GM23248 (cell line): Measurements from ENCODE around the gene VWA7.

ENCODE experiments used
- EZH2 ChIP-seq: fragments of 200-600 bp; sonication (generic); IDR thresholded peaks from 2 replicates; pipeline ENCODE4 v1.6.1; 2018; ENCODE audit warnings: antibody characterized with exemption, mild to moderate bottlenecking; ENCODE audit not compliant: insufficient read depth, poor library complexity, severe bottlenecking
- EZH2phosphoT487 ChIP-seq: fragments of 200-600 bp; sonication (generic); IDR thresholded peaks from 2 replicates; pipeline ENCODE4 v1.6.1; 2018; ENCODE audit warnings: antibody characterized with exemption, moderate library complexity, mild to moderate bottlenecking, low read depth; ENCODE audit not compliant: insufficient read depth

- no peak for TF ChIP-seq EZH2
- no peak for TF ChIP-seq EZH2phosphoT487
Measured at GRCh38 chr6:31717499-31718222, 59.5 kb downstream of the VWA7 start.
